IMR-90 (cell line): ENCODE data around the gene USP32. TPM values are rescaled to one million over a fixed set of nuclear protein-coding genes. Genes with fewer than 3 reads are reported as not detected.

ENCODE experiments used
- ATAC-seq: fragments of 200-7000 bp; cut with Tn5 transposase; 2 replicates; pipeline ENCODE4 v1.9.1; 2020; ENCODE audit warnings: low read depth, mild to moderate bottlenecking, moderate library complexity
- BruUV-seq: library from RNA; stranded (reverse); fragments of 400-500 nt; replicated peaks from 2 replicates; lab custom pipeline; 2021; lab: Mats Ljungman, UMichigan
- CTCF ChIA-PET: fragments of 300-600 bp; formaldehyde crosslinking; extraction: SDS; loops from one replicate; lab custom pipeline; 2021; ENCODE audit warnings: antibody characterized with exemption; lab: Yijun Ruan, JAX
- POLR2A ChIA-PET: fragments of 300-600 bp; sonication (Branson Sonifier 250); formaldehyde crosslinking; loops from one replicate; lab custom pipeline; 2022; ENCODE audit warnings: antibody characterized with exemption; ENCODE audit not compliant: unreplicated experiment; lab: Charles Lee
- DNase-seq: peaks from one replicate; pipeline ENCODE4 v3.0.0; 2013
- H2AFZ ChIP-seq: replicated peaks from 2 replicates; pipeline ENCODE3; 2013; ENCODE audit warnings: low read length, mild to moderate bottlenecking; ENCODE audit not compliant: poor library complexity
- H2AK5ac ChIP-seq: 2 replicates; pipeline ENCODE4 v1.6.1; 2013; ENCODE audit warnings: low read depth, low read length, inconsistent platforms
- H2AK9ac ChIP-seq: replicated peaks from 2 replicates; pipeline ENCODE3; 2013; ENCODE audit warnings: mild to moderate bottlenecking, low read depth, low read length, moderate library complexity; ENCODE audit not compliant: poor library complexity
- H2BK120ac ChIP-seq: 2 replicates; pipeline ENCODE4 v1.6.1; 2013; ENCODE audit warnings: low read depth, low read length, inconsistent platforms
- H2BK15ac ChIP-seq: 3 replicates; pipeline ENCODE4 v1.6.1; 2013; ENCODE audit warnings: low read depth, low read length, inconsistent platforms
- H2BK20ac ChIP-seq: 2 replicates; pipeline ENCODE4 v1.6.1; 2013; ENCODE audit warnings: low read depth, mild to moderate bottlenecking, inconsistent platforms, low read length, moderate library complexity
- H2BK5ac ChIP-seq: 2 replicates; pipeline ENCODE4 v1.6.1; 2013; ENCODE audit warnings: mild to moderate bottlenecking, low read depth, low read length, inconsistent platforms; ENCODE audit not compliant: poor library complexity, severe bottlenecking
- H3K14ac ChIP-seq: replicated peaks from 2 replicates; pipeline ENCODE4 v1.6.1; 2013; ENCODE audit warnings: low read depth, low read length, inconsistent platforms
- H3K18ac ChIP-seq: 2 replicates; pipeline ENCODE4 v1.6.1; 2013; ENCODE audit warnings: low read depth, low read length, control low read depth
- H3K23ac ChIP-seq: 2 replicates; pipeline ENCODE4 v1.6.1; 2013; ENCODE audit warnings: low read depth, low read length, inconsistent platforms
- H3K27ac ChIP-seq: 2 replicates; pipeline ENCODE4 v1.5.1; 2013; ENCODE audit warnings: mild to moderate bottlenecking, control low read depth, low read length; ENCODE audit not compliant: insufficient read depth
- H3K27me3 ChIP-seq: 2 replicates; pipeline ENCODE4 v1.6.1; 2013; ENCODE audit warnings: low read length; ENCODE audit not compliant: control insufficient read depth, insufficient read depth
- H3K36me3 ChIP-seq: 2 replicates; pipeline ENCODE4 v1.6.1; 2013; ENCODE audit warnings: low read length, mixed read lengths; ENCODE audit not compliant: control insufficient read depth, insufficient read depth
- H3K4ac ChIP-seq: 2 replicates; pipeline ENCODE4 v1.6.1; 2013; ENCODE audit warnings: low read depth, low read length, inconsistent platforms
- H3K4me1 ChIP-seq: 2 replicates; pipeline ENCODE4 v1.6.1; 2013; ENCODE audit warnings: low read length, mixed read lengths; ENCODE audit not compliant: control insufficient read depth, insufficient read depth
- H3K4me2 ChIP-seq: 2 replicates; pipeline ENCODE4 v1.6.1; 2013; ENCODE audit warnings: low read depth, mild to moderate bottlenecking, control low read depth, low read length, moderate library complexity
- H3K4me3 ChIP-seq: 2 replicates; pipeline ENCODE4 v1.5.1; 2013; ENCODE audit warnings: low read depth, mild to moderate bottlenecking, control low read depth, low read length, moderate library complexity; ENCODE audit not compliant: insufficient read depth
- H3K56ac ChIP-seq: 2 replicates; pipeline ENCODE4 v1.6.1; 2013; ENCODE audit warnings: low read length, inconsistent platforms; ENCODE audit not compliant: insufficient read depth; ENCODE audit errors: extremely low read depth
- H3K79me1 ChIP-seq, 2 experiments: 2 replicates each; pipeline ENCODE4 v1.6.1; 2013; ENCODE audit warnings: low read length in 2 of 2, inconsistent platforms in 1 of 2, low read depth in 1 of 2
- H3K9ac ChIP-seq: 2 replicates; pipeline ENCODE4 v1.6.1; 2013; ENCODE audit warnings: low read depth, low read length, control low read depth
- H3K9me1 ChIP-seq: 2 replicates; pipeline ENCODE4 v1.6.1; 2013; ENCODE audit warnings: low read length, inconsistent platforms; ENCODE audit not compliant: insufficient read depth
- H3K9me3 ChIP-seq: 2 replicates; pipeline ENCODE4 v1.6.1; 2013; ENCODE audit warnings: low read length; ENCODE audit not compliant: control insufficient read depth, insufficient read depth
- H4K20me1 ChIP-seq: 2 replicates; pipeline ENCODE4 v1.6.1; 2013; ENCODE audit warnings: low read length, inconsistent platforms; ENCODE audit not compliant: insufficient read depth
- H4K5ac ChIP-seq: 2 replicates; pipeline ENCODE4 v1.6.1; 2013; ENCODE audit warnings: mild to moderate bottlenecking, low read depth, low read length, control low read depth
- H4K8ac ChIP-seq, 2 experiments: 2 replicates each; pipeline ENCODE4 v1.6.1; 2013; ENCODE audit warnings: low read depth in 2 of 2, low read length in 2 of 2, control low read depth in 1 of 2, inconsistent platforms in 1 of 2
- H4K91ac ChIP-seq: 2 replicates; pipeline ENCODE4 v1.6.1; 2013; ENCODE audit warnings: low read depth, low read length, inconsistent platforms; ENCODE audit not compliant: insufficient read depth
- CEBPB ChIP-seq: IDR thresholded peaks from 2 replicates; pipeline ENCODE4 v1.6.1; 2012; ENCODE audit warnings: low read depth, low read length, improper control_type of control experiment
- CHD1 ChIP-seq: IDR thresholded peaks from 2 replicates; pipeline ENCODE4 v1.6.1; 2012; ENCODE audit warnings: low read depth, low read length, improper control_type of control experiment
- FOS ChIP-seq: fragments of 150-350 bp; IDR thresholded peaks from 2 replicates; pipeline ENCODE4 v1.6.1; 2016; ENCODE audit warnings: low read depth, low read length
- MAFK ChIP-seq: IDR thresholded peaks from 2 replicates; pipeline ENCODE4 v1.6.1; 2012; ENCODE audit warnings: low read depth, low read length, improper control_type of control experiment
- MXI1 ChIP-seq: IDR thresholded peaks from 2 replicates; pipeline ENCODE4 v1.6.1; 2012; ENCODE audit warnings: low read depth, mild to moderate bottlenecking, low read length, moderate library complexity, borderline replicate concordance
- WGBS, 2 experiments: methylation state at CpG; one replicate each; pipeline versions ENCODE4 v1.1.5 to v1.1.7; 2013; ENCODE audit warnings: missing lambda C conversion rate in 2 of 2; ENCODE audit not compliant: insufficient read length in 1 of 2; ENCODE audit errors: extremely low coverage in 2 of 2; 5-methylcytosine and 5-hydroxymethylcytosine counted together
- dilution Hi-C: fragments of 300-500 bp; cut with HindIII; formaldehyde crosslinking; loops from one replicate; pipeline ENCODE4 v1.14.3; 2018; ENCODE audit warnings: low sequenced_read_pairs; ENCODE audit not compliant: unreplicated experiment
- in situ Hi-C: fragments of 300-500 bp; cut with MboI; formaldehyde crosslinking; loops from 3 replicates; pipeline ENCODE4 v1.14.3; 2019; ENCODE audit warnings: low sequenced_read_pairs, inconsistent platforms, mixed read lengths
- intact Hi-C: fragments of 100-400 bp; cut with micrococcal nuclease; formaldehyde crosslinking; loops from 2 replicates; pipeline ENCODE4 v1.10.0; 2022
- polyA plus RNA-seq, 3 experiments: library from polyadenylated mRNA; depleted of rRNA; stranded (reverse); fragments of >200 nt; gene quantifications; 2 replicates each; pipeline ENCODE4 v1.2.3, GENCODE V29; 2012; ENCODE audit warnings: low replicate concordance in 1 of 3
- total RNA-seq: library from RNA; depleted of rRNA; stranded (reverse); fragments of >200 nt; gene quantifications from 2 replicates; pipeline ENCODE4 v1.2.3, GENCODE V29; 2012
- TF ChIP-seq, protein P1 (sequence below): fragments of 150-350 bp; IDR thresholded peaks from 2 replicates; pipeline ENCODE4 v1.6.1; 2017; ENCODE audit warnings: mild to moderate bottlenecking, antibody characterized with exemption, low read length, low read depth

Gene USP32
- total and polyA plus RNA-seq, 2 of the 4 experiments (the other 2 are of a cell fraction), result 16.8 to 46.8 TPM

DNA sequence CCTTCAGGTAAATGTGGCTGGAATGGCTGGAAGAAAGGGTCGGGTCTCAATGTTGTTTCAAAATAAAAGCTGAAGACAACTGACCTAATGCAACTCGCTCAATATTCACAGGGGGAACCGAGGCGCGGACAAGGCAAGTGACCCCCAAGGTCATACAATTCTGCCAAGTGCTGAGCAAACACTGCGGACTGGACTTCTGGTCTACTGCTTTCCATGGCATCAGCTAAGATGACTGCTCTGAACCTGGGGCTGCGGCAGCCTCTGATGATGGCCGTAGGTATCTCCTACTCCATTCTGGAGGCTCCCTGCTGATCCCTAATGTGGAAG is 220.2 kb downstream of the USP32 start:
- Histone ChIP-seq H3K4me3 (no peak overlapping the region), H3K14ac (no peak overlapping the region), H2AK9ac (no peak overlapping the region), H3K23ac (no peak overlapping the region), H3K9me1 (peaks cover 16% of the 10 kb centered on the region), H4K8ac (no peak overlapping the region), H4K91ac (no peak overlapping the region), H3K4ac (no peak overlapping the region), H2AFZ (no peak overlapping the region), H3K56ac (no peak overlapping the region), H3K36me3 (peaks cover 1% of the 10 kb centered on the region; the same call in 1 of the 2 replicates), H3K4me1 (peaks cover 8% of the 10 kb centered on the region), H2AK5ac (no peak overlapping the region), H3K27ac (no peak overlapping the region), H2BK15ac (no peak overlapping the region), H3K9ac (no peak overlapping the region), H2BK5ac (no peak overlapping the region), H2BK120ac (no peak overlapping the region), H4K20me1 (no peaks in the 10 kb centered on the region), H3K9me3 (no peaks in the 10 kb centered on the region), H2BK20ac (no peak overlapping the region), H3K18ac (no peak overlapping the region), H4K5ac (no peak overlapping the region), H3K4me2 (no peak overlapping the region), H3K27me3 (no peaks in the 10 kb centered on the region), H3K79me1 (no peaks in the 10 kb centered on the region)
- POLR2A ChIA-PET, result no interaction called here
- BruUV-seq, result no TSS peak
- TF ChIP-seq MAFK (no peak), CEBPB (no peak), MXI1 (no peak), FOS (no peak), CHD1 (no peak)
- TF ChIP-seq, protein P1, sequence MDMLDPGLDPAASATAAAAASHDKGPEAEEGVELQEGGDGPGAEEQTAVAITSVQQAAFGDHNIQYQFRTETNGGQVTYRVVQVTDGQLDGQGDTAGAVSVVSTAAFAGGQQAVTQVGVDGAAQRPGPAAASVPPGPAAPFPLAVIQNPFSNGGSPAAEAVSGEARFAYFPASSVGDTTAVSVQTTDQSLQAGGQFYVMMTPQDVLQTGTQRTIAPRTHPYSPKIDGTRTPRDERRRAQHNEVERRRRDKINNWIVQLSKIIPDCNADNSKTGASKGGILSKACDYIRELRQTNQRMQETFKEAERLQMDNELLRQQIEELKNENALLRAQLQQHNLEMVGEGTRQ, result no peak
- intact Hi-C loops, result loop anchor here (2.0 kb wide), 1 partner anchor 29 kb away; no protein-coding TSS in a partner anchor
- dilution Hi-C loops, result no loop called here
- CTCF ChIA-PET, result no interaction called here
- DNase-seq (no peak), ATAC-seq (no peak)
- in situ Hi-C loops, result no loop called here
- 94% methylated on average over 5 of the region's 8 CpGs; no CpG with 5 or more reads in 1 of the 2 experiments for WGBS, 2 experiments
